ENCODE results near the gene GNA12.
"Not testable (repeated sequence)": the region's sequence is repeated elsewhere in the genome, so short reads cannot be mapped to it uniquely, and the experiment has no call there.

GNA12 gene

DNA sequence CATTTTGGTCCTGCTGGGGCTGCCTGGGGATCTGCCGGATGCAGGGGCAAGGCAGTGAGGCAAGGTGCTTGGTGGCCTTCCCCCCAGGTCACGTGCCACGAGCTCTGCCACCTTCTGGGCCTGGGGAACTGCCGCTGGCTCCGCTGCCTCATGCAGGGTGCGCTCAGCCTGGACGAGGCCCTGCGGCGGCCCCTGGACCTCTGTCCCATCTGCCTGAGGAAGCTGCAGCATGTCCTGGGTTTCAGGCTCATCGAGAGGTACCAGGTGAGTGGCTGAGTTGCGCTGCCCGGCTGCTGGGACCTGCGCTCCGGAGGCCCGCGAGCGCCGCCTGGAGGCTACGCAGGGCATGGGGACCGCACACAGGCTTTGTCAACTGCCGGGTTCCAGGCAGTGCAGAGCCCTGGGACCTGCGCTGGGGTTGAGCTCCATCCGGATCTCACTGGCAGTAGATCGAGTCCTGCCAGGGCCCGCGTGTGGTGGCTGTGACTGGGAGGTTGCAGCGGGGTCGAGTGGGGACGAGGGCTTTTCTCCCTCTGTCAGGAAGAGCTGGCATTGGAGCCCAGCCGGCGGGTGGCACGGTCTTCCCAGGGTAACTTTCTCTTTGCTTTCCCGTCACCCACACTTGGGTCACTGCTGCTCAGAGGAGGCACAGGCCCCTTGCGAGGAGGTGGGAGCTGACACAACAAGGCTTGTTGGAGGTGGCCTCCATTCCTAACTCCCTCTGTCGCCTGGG lies 134.4 kb downstream of the GNA12 start:
- DNase-seq = no peak

DNA sequence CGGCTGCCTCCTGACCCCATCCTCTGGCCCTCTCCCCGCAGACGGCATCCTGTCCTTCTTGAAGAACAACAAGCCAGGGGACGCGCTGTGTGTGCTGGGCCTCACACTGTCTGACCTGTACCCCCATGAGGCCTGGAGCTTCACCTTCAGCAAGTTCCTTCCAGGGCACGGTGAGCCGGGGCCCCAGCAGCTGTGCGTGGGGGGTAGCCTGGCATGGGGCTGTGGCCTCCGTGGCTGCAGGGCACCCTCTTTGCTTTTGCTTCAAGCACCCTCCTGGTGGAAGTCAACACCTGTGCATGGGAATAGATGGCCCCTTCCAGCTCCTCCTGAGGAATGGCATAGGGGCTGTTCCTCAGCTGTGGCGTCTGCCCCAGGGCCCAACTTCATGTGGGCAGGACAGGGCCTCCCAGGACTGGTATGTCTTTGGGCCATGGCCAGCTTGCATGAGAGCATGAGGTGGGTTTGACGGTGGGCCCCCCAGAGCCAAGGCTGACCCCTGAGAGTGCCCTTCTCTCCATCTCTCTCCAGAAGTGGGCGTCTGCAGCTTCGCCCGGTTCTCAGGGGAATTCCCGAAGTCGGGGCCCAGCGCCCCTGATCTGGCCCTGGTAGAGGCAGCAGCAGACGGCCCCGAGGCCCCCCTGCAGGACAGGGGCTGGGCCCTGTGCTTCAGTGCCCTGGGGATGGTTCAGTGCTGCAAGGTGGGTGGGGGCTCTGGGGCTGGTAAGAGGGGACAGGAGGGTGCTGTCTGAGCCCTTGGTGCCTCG lies 135.4 kb downstream of the GNA12 start:
- no peak for DNase-seq

- DNase-seq = no peak
Measured at GRCh38 chr7:2708041-2708440, 136.1 kb downstream of the GNA12 start.

DNA sequence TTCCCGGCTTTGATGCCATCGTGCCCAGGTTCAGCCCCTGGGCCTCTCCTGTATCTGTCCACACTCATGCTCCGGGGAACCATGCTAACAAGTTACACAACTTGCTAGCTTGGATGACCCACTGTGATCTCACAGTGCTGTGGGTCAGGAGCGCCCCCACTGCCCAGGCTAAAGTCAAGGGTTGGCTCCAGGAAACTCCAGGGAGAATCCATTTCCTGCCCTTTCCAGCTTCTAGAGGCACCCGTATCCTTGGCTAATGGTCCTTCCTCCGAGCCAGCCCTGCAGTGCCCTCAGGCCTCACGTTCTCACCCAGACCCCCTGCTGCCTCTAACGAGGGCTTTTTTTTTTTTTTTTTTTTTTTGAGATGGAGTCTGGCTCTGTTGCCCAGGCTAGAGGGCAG lies 136.6 kb downstream of the GNA12 start:
- DNase-seq = no peak

DNA sequence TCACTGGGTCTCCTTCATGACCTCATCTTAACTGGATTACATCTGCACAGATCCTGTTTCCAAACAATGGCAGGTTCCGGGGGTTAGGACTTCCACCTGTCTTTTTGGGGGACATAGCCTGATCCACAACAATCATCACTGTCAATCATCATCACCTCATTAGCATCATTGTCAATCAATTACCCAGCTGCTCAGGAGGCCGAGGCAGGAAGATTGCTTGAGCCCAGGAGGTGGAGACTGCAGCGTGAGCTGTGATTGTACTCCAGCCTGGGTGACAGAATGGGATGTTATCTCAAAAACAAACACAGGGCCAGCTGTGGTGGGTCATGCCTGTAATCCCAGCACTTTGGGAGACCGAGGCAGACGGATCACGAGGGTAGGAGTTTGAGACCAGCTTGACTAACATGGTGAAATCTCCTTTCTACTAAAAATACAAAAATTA lies 137.4 kb downstream of the GNA12 start:
- DNase-seq = no peak

DNA sequence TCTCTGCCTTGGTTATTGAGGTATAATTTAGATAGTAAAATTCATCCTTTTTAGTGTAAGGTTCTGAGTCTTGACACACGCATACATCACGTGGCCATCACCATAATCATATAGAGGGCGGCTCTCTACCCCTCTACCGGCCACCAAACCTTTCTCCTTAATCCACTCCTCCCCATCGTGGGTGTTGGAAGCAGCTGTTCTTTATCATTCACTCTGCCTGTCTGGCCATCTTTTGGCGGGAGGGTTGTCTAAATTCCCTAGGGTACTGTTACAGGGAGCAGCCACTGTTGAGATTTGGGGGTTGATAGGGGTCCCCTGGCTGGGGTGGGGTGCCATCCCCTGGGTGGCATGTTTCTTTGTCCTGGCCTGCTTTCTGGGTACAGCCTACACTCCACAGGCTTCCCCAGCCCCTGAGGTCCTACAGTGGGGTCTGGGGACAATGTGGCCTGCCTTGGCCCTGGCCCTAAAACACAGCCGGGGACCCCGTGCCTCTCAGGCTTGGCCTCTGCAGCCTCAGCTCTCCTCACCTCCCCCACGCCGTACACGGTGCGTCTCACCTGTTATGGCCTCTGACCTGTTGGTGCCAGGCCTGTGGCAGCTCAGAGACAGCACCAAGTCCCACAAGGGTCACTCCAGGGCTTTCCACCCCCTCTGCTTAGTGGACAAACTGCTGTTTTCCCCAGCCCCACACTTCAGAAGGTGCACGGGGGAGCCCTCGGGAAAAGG lies 138.6 kb downstream of the GNA12 start:
- no peak for DNase-seq

- DNase-seq = no peak
Measured at GRCh38 chr7:2702594-2702957, 141.5 kb downstream of the GNA12 start.

DNA sequence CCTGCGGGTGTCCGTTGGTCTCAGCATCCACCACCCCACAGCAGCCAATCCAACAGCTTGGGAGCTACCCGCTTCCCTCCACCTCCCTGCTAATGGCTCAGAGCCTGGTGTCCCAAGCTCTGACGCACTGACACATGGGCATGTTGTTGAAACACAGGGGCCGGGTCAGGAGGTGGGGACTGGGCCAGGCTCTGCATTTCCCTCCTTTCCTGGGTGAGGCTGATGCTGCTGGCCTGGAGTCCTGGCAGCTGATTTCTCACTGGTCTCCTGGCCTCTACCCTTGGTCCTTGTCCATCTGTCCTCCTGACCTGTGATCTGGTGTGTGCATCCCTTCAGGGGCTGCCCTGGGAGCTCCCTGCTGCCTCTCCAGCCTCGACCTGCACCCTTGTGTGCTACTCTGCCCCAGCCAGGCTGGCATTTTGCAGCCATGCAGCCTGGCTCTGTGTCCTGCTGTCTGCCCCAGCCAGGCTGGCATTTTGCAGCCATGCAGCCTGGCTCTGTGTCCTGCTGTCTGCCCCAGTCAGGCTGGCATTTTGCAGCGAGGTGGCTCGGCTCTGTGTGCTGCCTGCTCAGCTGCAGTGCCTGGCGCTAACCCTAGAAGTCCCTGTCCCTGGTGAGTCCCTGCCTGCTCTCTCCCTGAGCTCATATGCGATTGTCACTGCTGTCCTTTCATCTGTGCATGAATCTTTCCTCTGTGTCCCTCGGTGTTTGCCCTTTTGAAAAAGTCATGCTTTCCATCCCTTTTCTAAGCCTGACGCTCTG lies 142.1 kb downstream of the GNA12 start:
- DNase-seq = no peak

DNA sequence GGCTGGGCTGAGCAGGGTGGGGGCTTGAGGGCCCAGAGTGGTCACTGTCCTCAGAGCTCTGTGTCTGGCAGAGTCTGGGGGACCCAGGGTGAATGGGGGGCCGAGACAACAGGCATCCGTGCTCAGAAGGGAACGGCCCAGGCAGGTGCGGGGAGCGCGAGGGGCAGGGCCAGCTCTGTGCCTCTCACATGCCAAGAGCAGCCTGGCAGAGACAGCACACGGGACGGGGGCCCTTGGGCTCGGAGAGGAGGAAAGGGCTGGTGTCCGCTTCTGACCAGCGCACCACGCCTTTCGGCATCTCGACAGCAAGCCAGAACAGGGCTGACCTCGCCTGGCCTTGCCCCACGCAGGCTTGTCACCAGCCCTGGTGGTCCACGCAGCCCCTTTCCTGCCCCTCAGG lies 142.7 kb downstream of the GNA12 start:
- no peak for DNase-seq

- DNase-seq = no peak
Measured at GRCh38 chr7:2700141-2700850, 143.8 kb downstream of the GNA12 start.

- no peak for DNase-seq
Measured at GRCh38 chr7:2699289-2699620, 144.9 kb downstream of the GNA12 start.

GRCh38 chr7:2698581-2699288 lies 145.4 kb downstream of the GNA12 start:
- no peak for DNase-seq

DNA sequence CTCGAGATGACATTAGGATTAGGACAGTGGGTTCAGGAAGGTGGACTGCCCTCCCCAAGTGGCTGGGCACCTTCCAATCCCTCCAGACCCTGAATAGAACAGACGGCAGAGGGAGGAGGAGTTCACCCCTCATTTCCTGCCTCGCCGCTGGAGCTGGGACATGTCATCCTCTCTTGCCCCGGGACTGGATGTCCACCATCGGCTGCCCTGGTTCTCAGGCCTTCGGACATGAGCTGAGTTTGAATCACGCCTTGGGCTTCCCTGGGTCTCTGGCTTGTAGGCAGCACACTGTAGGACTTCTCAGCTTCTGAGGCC lies 150.0 kb downstream of the GNA12 start:
- DNase-seq = not testable (repeated sequence)

DNA sequence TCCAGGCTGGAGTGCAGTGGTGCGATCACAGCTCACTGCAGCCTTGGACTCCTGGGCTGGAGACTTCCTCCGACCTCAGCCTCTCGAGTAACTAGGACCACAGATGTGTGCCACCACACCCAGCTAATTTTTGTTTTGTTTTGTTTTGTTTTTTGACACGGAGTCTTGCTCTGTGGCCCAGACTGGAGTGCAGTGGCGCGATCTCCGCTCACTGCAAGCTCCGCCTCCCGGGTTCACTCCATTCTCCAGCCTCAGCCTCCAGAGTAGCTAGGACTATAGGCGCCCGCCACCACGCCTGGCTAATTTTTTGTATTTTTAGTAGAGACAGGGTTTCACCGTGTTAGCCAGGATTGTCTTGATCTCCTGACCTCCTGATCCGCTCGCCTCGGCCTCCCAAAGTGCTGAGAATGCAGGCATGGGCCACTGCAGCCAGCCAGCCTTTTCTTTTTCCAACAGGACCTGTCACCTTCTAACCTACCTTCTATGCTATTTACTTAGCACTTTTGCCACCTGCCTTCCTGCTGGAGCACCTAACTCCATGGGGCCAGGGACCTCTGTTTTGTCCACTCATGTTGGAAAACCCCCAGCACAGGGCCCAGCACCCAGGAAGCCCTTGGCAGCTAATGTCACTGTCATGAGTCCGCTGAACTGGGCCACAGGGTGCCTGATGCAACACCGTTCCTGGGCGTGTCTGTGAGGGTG lies 150.5 kb downstream of the GNA12 start:
- DNase-seq = not testable (repeated sequence)

DNA sequence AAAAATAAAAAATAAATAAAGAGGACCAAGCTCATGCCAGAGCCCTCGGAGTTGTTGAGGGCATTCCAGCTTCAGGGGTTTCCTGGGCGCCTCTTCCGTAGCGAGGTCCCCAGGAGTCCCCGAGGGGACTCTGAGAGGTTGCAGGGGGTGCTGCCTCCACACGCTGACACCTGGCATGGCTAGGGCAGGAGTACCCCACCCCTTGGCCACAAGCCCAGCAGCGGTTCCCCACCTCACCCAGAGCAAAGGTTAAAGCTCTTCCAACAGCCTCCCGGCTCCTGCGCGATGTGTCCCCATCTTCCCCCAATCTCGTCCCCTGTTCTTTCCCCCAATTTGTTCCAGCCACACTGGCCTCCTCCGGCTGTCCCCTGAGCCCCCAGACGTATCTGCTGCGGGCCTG lies 151.6 kb downstream of the GNA12 start:
- DNase-seq = no peak

DNA sequence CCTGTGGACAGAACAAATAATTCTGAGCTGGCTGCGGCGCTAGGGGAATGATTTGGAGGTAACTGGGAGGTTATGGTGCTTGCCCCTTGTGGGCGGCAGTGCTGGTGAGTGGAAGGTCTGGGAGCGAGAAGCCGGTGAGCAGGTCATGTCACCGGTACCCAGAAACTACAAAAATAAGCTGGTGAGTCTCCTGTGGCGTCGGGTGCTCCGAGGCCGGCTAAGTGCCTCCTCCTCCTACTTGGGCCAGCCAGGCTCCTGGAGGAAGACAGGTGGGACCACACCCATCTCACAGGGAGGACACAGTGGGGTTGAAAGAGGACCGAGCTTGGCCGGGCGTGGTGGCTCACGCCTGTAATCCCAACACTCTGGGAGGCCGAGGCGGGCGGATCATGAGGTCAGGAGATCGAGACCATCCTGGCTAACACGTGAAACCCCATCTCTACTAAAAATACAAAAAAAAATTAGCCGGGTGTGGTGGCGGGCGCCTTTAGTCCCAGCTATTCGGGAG lies 152.1 kb downstream of the GNA12 start:
- not testable (repeated sequence) for DNase-seq

DNA sequence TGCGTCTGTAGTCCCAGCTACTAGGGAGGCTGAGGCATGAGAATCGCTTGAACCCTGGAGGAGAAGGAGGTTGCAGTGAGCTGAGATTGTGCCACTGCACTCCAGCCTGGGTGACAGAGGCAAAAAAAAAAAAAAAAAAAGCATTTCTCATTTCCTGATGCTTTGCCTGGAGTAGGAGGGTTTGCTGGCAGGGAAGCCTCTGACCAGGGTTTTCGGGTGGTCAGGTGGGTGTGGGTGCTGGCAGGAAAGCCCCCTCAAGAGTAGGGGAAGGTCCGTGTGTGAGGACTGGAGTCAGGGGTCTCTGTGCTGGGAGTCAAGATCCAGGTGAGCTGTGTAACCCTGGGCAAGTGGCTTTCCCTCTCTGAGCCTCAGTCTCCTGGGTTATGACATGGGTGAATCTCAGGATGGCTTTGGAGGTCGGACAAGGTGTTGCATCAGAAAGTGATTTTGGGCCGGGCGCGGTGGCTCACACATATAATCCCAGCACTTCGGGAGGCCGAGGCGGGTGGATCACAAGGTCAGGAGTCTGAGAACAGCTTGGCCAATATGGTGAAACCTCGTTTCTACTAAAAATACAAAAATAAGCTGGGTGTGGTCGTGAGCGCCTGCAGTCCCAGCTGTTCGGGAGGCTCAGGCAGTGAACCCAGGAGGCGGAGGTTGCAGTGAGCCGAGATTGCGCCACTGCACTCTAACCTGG lies 152.9 kb downstream of the GNA12 start:
- no peak for DNase-seq

GRCh38 chr7:2689951-2690705 lies 154.0 kb downstream of the GNA12 start:
- no peak for DNase-seq

GRCh38 chr7:2689343-2689847 lies 154.7 kb downstream of the GNA12 start:
- no peak for DNase-seq

Data from left hindlimb (tissue), 1 donor.